T-helper 17 cell (primary cell): ENCODE data around the gene CYP8B1. TPM values are rescaled to one million over a fixed set of nuclear protein-coding genes. Genes with fewer than 3 reads are reported as not detected.

Experiments
- ATAC-seq: fragments of 150-1000 bp; cut with Tn5 transposase; 2 replicates; pipeline ENCODE4 v1.10.0; 2021; ENCODE audit warnings: mild to moderate bottlenecking, moderate library complexity
- DNase-seq, 3 donors: peaks; one replicate each; pipeline versions ENCODE4 v3.0.0 to v3.0.0-alpha.2; 2020 to 2021
- H3K9me3 ChIP-seq: one replicate; pipeline ENCODE4 v1.7.0; 2013; ENCODE audit warnings: low read length, mild to moderate bottlenecking; ENCODE audit not compliant: control insufficient read depth, poor library complexity, severe bottlenecking
- H3K27ac Mint-ChIP-seq: one replicate; pipeline ENCODE4 v1.8.0; 2022; ENCODE audit warnings: mild to moderate bottlenecking, moderate library complexity, mixed read lengths
- H3K27me3 Mint-ChIP-seq: one replicate; pipeline ENCODE4 v1.8.0; 2022; ENCODE audit warnings: mixed read lengths
- H3K36me3 Mint-ChIP-seq: one replicate; pipeline ENCODE4 v1.8.0; 2022; ENCODE audit warnings: low read depth, mixed read lengths
- H3K4me1 Mint-ChIP-seq: one replicate; pipeline ENCODE4 v1.8.0; 2022; ENCODE audit warnings: mild to moderate bottlenecking, mixed read lengths
- H3K4me3 Mint-ChIP-seq: one replicate; pipeline ENCODE4 v1.8.0; 2022; ENCODE audit warnings: mild to moderate bottlenecking, moderate library complexity, mixed read lengths
- total RNA-seq, 4 donors: library from RNA in 2 of 4; stranded (reverse) in 2 of 4; gene quantifications; one replicate each; pipeline ENCODE4 v1.2.3 and lab custom pipeline; 2022 to 2026

The CYP8B1 gene
- total RNA-seq, 2 donors from 2014 or later: not detected

DNA sequence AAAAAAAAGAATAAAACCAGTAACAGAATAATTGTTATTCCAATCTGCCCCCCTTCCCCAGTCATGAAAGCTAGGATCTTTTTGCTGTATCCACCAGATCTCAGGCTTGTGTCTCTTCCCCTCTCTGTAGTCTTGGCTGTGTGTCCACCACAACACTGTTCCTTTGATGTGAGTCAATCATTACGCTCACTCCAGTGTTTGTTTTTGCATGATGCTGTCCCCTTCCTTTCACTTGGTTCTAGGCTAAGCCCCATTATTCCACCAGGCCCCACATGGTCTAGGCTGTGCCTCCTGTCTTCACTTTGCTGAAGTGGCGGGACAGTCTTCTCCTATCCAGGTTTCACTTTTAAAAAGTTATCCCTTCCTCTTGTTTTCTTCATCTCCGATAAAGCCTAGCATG lies 52.9 kb downstream of the CYP8B1 start:
- peak overlapping the region; percentile 6 for H3K27ac Mint-ChIP-seq

More for the DNA sequence above, 52.9 kb downstream of the CYP8B1 start:
- H3K9me3 ChIP-seq: no peaks in the 10 kb centered on the region
- no peak for ATAC-seq
- DNase-seq: no peak
- H3K36me3 Mint-ChIP-seq: peaks cover 3% of the 10 kb centered on the region
- H3K4me3 Mint-ChIP-seq: no peak overlapping the region
- peaks cover 49% of the 10 kb centered on the region for H3K27me3 Mint-ChIP-seq
- peaks cover 4% of the 10 kb centered on the region for H3K4me1 Mint-ChIP-seq

Other genes with a start within 250 kb of the CYP8B1 start
- 1 to 10 TPM in 1 of 2 donors, under 1 TPM in 1; 0.89 to 1.1 TPM for gene ZBTB47, start 222.2 kb downstream of the CYP8B1 start, total RNA-seq
- not detected for gene KLHL40, start 190.3 kb downstream of the CYP8B1 start, total RNA-seq
- not detected for gene HHATL, start 173.1 kb downstream of the CYP8B1 start, total RNA-seq
- under 1 TPM in 1 of 2 donors, not detected in 1; 0.94 TPM for gene CCDC13, start 102.6 kb downstream of the CYP8B1 start, total RNA-seq
- gene HIGD1A, start 71.4 kb downstream of the CYP8B1 start, total RNA-seq: 10 to 100 TPM; 20.7 to 29.2 TPM
- gene ACKR2, start 66.4 kb downstream of the CYP8B1 start, total RNA-seq: under 1 TPM; 0.10 to 0.35 TPM
- 1 to 10 TPM in 1 of 2 donors, under 1 TPM in 1; 0.94 to 1.4 TPM for gene ZNF662, start 30.3 kb upstream of the CYP8B1 start, total RNA-seq
- gene GASK1A, start 103.4 kb upstream of the CYP8B1 start, total RNA-seq: not detected
- 1 to 10 TPM; 3.2 to 5.9 TPM for gene POMGNT2, start 230.2 kb upstream of the CYP8B1 start, total RNA-seq